Spinal cord (tissue), 10 donors: ENCODE data around the gene OTUD1. TPM values are rescaled to one million over a fixed set of nuclear protein-coding genes. Genes with fewer than 3 reads are reported as not detected.

Experiments used
- DNase-seq, 6 donors: peaks; one replicate each; pipeline versions ENCODE4 v3.0.0 to v3.0.0-alpha.2; 2013 to 2015; ENCODE audit warnings: low spot score in 6 of 6, low read depth in 4 of 6
- H3K27ac ChIP-seq: one replicate; pipeline ENCODE4 v1.5.1; 2013; ENCODE audit warnings: low read depth, low read length, control low read depth
- H3K27me3 ChIP-seq: one replicate; pipeline ENCODE4 v1.6.1; 2013; ENCODE audit warnings: low read length; ENCODE audit not compliant: control insufficient read depth, insufficient read depth
- H3K36me3 ChIP-seq: one replicate; pipeline ENCODE4 v1.6.1; 2013; ENCODE audit warnings: low read length; ENCODE audit not compliant: control insufficient read depth, insufficient read depth
- H3K4me1 ChIP-seq: one replicate; pipeline ENCODE4 v1.6.1; 2013; ENCODE audit warnings: low read length; ENCODE audit not compliant: control insufficient read depth, insufficient read depth
- H3K4me3 ChIP-seq: one replicate; pipeline ENCODE4 v1.5.1; 2013; ENCODE audit warnings: low read depth, low read length, control low read depth
- H3K9me3 ChIP-seq: one replicate; pipeline ENCODE4 v1.6.1; 2013; ENCODE audit warnings: low read length; ENCODE audit not compliant: control insufficient read depth, insufficient read depth
- WGBS: methylation state at CpG from one replicate; pipeline ENCODE4 v1.1.5; 2013; ENCODE audit warnings: missing lambda C conversion rate; ENCODE audit not compliant: insufficient coverage; 5-methylcytosine and 5-hydroxymethylcytosine counted together
- polyA plus RNA-seq, 2 donors: library from polyadenylated mRNA; unstranded; fragments of 120-200 nt; gene quantifications; one replicate each; pipeline ENCODE4 v1.2.1, GENCODE V29; 2013; ENCODE audit not compliant: insufficient read length in 2 of 2
- total RNA-seq, 2 donors: library from RNA; depleted of rRNA in 1 of 2; stranded (reverse); fragments of 120-200 nt in 1 of 2; fragments of >200 nt in 1 of 2; gene quantifications; one replicate each; pipeline versions ENCODE4 v1.2.3 to v1.2.4, GENCODE V29; 2013 to 2014
- donor health status: healthy.

Gene OTUD1
- total and polyA plus RNA-seq, 4 donors = 7.5 to 14.3 (median 11.1) TPM

DNA sequence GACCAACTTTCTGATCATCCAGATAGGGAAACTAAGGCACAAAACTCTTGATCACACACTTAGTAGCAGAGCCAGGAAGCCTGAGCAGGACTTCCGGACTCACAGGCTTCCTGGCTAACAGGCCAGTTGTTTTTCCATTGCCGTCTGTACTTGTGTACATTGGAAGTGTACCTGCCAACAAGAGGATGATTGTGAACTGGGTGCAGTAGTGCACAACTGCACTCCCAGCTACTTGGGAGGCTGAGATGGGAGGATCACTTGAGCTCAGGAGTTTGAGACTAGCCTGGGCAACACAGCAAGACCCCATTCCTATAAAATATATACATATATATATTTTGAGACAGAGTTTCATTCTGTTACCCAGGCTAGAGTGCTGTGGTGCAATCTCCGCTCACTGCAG is 35.2 kb upstream of the OTUD1 start:
- Histone ChIP-seq H3K9me3 (no peaks in the 10 kb centered on the region), H3K4me1 (no peaks in the 10 kb centered on the region), H3K27me3 (no peaks in the 10 kb centered on the region), H3K36me3 (no peaks in the 10 kb centered on the region), H3K4me3 (no peak overlapping the region), H3K27ac (no peak overlapping the region)
- DNase-seq = no peak
- WGBS = 95% methylated on average over 2 of the region's 3 CpGs

DNA sequence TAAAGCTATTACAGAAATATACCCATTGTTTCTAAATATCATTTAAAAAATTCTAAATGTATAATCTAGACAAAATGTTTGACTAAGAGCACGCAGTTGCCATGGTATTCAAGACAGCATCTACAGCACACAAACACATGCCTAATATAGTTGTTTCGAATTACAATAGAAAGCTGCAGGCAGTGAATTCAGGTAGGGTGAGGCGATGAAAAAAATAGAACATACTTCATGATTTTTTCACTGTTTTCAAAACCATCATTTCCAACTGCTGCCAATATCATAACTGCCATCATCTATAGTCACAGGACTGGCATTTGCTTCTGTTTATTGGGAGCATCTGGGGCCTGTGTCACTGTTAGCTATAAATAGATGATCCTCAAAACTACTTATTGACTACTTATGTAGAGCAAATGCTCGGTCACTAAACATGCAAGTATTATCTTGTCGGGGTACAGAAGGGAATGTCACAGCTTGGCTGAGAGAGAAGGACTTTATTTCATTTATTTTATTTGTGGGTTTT is 34.4 kb upstream of the OTUD1 start:
- WGBS = 100% methylated on average over 1 of the region's 5 CpGs

GRCh38 chr10:23405540-23405939 is 33.3 kb upstream of the OTUD1 start:
- H3K27me3 ChIP-seq = no peaks in the 10 kb centered on the region
- no peak for DNase-seq
- H3K4me3 ChIP-seq = no peak overlapping the region
- H3K36me3 ChIP-seq = no peaks in the 10 kb centered on the region
- no peaks in the 10 kb centered on the region for H3K4me1 ChIP-seq
- no peak overlapping the region for H3K27ac ChIP-seq
- no CpG with 5 or more reads among the region's 3 CpGs for WGBS
- H3K9me3 ChIP-seq = no peaks in the 10 kb centered on the region

More for the DNA sequence above, 34.4 kb upstream of the OTUD1 start:
- DNase-seq = no peak
- no peaks in the 10 kb centered on the region for H3K36me3 ChIP-seq
- H3K4me1 ChIP-seq = no peaks in the 10 kb centered on the region
- no peak overlapping the region for H3K27ac ChIP-seq
- no peaks in the 10 kb centered on the region for H3K9me3 ChIP-seq
- H3K4me3 ChIP-seq = no peak overlapping the region
- no peaks in the 10 kb centered on the region for H3K27me3 ChIP-seq

DNA sequence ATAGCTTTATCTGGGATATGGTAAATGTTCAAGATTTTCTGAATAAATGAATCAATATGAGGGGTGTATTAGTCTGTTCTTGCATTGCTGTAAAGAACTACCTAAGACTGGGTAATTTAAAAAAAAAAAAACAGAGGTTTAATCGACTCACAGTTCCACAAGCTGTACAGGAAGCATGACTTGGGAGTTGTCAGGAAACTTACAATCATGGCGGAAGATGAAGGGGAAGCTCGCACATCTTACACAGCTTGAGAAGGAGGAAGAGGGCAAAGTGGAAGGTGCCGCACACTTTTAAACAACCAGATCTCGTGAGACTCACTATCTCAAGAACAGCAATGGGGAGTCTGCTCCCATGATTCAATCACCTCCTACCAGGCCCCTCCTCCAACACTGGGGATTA is 32.5 kb upstream of the OTUD1 start:
- Histone ChIP-seq H3K9me3 (no peaks in the 10 kb centered on the region), H3K36me3 (no peaks in the 10 kb centered on the region), H3K27me3 (no peaks in the 10 kb centered on the region), H3K27ac (no peak overlapping the region), H3K4me3 (no peak overlapping the region), H3K4me1 (no peaks in the 10 kb centered on the region)
- no peak for DNase-seq
- 90% methylated on average over 2 of the region's 5 CpGs for WGBS

- no peaks in the 10 kb centered on the region for H3K36me3 ChIP-seq
- H3K27me3 ChIP-seq = no peaks in the 10 kb centered on the region
- 89% methylated on average over 3 of the region's 8 CpGs for WGBS
- peak in 2 of 6 donors; percentile 14 to 40 for DNase-seq
- no peak overlapping the region for H3K4me3 ChIP-seq
- H3K27ac ChIP-seq = no peak overlapping the region
- no peaks in the 10 kb centered on the region for H3K4me1 ChIP-seq
- no peaks in the 10 kb centered on the region for H3K9me3 ChIP-seq
Observed at GRCh38 chr10:23408330-23408976, 30.4 kb upstream of the OTUD1 start.

DNA sequence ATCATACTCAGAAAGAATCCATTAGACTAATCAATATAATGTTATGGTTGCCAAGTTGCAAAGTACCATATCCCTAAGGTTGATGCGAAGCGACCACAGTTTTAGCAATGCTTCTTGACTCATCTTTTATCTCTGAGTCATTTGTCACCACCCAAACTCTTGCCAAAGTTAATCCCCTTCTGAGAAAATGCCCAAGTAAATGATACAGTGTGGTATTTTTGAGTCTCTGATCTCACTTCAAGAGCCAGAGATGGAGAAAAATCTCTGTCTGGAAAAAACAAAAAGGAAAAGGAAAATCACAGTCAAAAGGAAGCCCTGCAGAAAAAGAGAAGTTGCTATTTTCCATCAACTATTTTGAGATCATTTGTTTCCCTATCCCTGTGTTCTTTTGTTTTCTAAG is 26.7 kb upstream of the OTUD1 start:
- peak in 1 of 6 donors; percentile 8 for DNase-seq
- H3K9me3 ChIP-seq = no peaks in the 10 kb centered on the region
- no CpG with 5 or more reads among the region's 2 CpGs for WGBS
- H3K27ac ChIP-seq = no peak overlapping the region
- no peaks in the 10 kb centered on the region for H3K27me3 ChIP-seq
- no peaks in the 10 kb centered on the region for H3K4me1 ChIP-seq
- H3K4me3 ChIP-seq = no peak overlapping the region
- no peaks in the 10 kb centered on the region for H3K36me3 ChIP-seq

DNA sequence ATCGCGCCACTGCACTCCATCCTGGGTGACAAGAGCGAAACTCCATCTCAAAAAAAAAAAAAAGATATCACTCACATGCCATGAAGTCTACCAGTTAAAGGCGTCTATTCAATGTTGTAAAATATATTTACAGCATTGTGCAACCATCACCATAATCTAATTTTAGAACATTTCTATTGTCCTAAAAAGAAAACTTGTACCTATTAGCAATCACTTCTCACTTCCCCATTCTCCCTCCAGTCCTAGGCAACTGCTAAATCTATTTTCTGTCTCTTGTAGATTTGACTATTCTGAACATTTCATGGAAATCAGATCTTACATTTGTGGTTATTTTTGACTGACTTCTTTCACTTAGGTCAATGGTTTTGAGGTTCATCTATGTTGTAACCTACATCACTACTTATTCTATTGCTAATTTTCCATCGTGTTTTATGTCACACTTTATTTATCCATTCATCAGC is 25.2 kb upstream of the OTUD1 start:
- no peaks in the 10 kb centered on the region for H3K36me3 ChIP-seq
- H3K27ac ChIP-seq = no peak overlapping the region
- H3K27me3 ChIP-seq = no peaks in the 10 kb centered on the region
- no peaks in the 10 kb centered on the region for H3K9me3 ChIP-seq
- no peaks in the 10 kb centered on the region for H3K4me1 ChIP-seq
- no peak overlapping the region for H3K4me3 ChIP-seq
- no peak for DNase-seq
- WGBS = no CpG with 5 or more reads among the region's 5 CpGs

DNA sequence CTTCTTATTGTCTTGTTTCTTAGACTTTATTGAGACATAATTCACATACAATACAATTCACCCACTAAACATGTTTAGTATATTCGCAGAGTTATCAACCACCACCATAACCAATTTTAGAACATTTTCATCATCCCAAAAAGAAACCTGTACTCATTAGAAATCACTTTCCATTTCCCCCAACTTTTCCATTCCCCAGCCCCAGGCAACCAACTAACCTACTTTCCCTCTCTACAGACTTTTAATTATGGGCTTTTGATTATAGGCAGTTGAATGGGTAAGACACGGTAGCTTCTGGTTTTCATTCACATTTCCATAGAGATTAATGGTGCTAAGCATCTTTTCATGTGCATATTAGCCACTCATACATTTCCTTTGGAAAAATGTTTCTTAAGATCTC is 24.2 kb upstream of the OTUD1 start:
- H3K27ac ChIP-seq = no peak overlapping the region

GRCh38 chr10:23417254-23417653 is 21.6 kb upstream of the OTUD1 start:
- no peak for DNase-seq
- Histone ChIP-seq H3K9me3 (no peaks in the 10 kb centered on the region), H3K27me3 (no peaks in the 10 kb centered on the region), H3K36me3 (no peaks in the 10 kb centered on the region), H3K27ac (no peak overlapping the region), H3K4me1 (no peaks in the 10 kb centered on the region), H3K4me3 (no peak overlapping the region)
- 82% methylated on average over 1 of the region's 1 CpG for whole genome bisulfite sequencing

More for the DNA sequence above, 24.2 kb upstream of the OTUD1 start:
- DNase-seq = no peak
- H3K9me3 ChIP-seq = no peaks in the 10 kb centered on the region
- WGBS = no CpG with 5 or more reads among the region's 2 CpGs
- no peaks in the 10 kb centered on the region for H3K27me3 ChIP-seq
- no peak overlapping the region for H3K4me3 ChIP-seq
- H3K4me1 ChIP-seq = no peaks in the 10 kb centered on the region
- no peaks in the 10 kb centered on the region for H3K36me3 ChIP-seq

- DNase-seq = no peak
- Histone ChIP-seq H3K27ac (no peak overlapping the region), H3K9me3 (no peaks in the 10 kb centered on the region), H3K27me3 (no peaks in the 10 kb centered on the region), H3K4me3 (no peak overlapping the region), H3K4me1 (no peaks in the 10 kb centered on the region), H3K36me3 (no peaks in the 10 kb centered on the region)
- WGBS = 71% methylated on average over 2 of the region's 3 CpGs
Observed at GRCh38 chr10:23418051-23418681, 20.7 kb upstream of the OTUD1 start.
